ENCODE results near the gene HS6ST3. TPM values are rescaled to one million over a fixed set of nuclear protein-coding genes. Genes with fewer than 3 reads are reported as not detected.
A peak's percentile ranks its signal among the peaks of the same experiment; 100 is the strongest.

The HS6ST3 gene
- total and polyA plus RNA-seq, 2 donors (not counting 1 experiment from before 2014, with no cell fraction given): not detected

DNA sequence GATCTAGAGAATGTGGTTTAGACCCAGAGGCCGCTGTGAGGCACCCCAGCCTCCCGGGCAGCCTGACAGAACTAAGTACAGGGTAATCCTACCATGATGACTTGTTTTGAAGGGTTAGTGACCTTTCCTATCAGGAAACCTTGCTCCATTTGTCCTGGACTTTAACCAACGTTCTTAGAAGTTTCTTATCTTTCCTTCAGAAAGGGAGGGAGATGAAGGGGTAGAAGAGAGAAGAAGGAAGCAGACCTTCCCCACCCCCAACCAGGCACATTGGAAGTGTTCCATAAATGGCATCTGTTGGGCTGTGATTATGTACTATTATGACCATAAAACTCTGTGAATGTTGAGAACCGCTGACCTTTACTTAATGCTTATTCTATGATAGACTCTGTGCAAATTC, 720.2 kb downstream of the HS6ST3 start:
- no peak overlapping the region for H3K4me2 ChIP-seq (ENCODE audit: extremely low read depth, insufficient read depth, low read length)
- H3K27me3 ChIP-seq (ENCODE audit: control insufficient read depth, insufficient read depth, low read length): no peaks in the 10 kb centered on the region
- H3K27ac ChIP-seq (ENCODE audit: insufficient read depth, low read length): no peak overlapping the region
- H3K9ac ChIP-seq (ENCODE audit: insufficient read depth, low read length): no peak overlapping the region
- TF ChIP-seq, protein P1, sequence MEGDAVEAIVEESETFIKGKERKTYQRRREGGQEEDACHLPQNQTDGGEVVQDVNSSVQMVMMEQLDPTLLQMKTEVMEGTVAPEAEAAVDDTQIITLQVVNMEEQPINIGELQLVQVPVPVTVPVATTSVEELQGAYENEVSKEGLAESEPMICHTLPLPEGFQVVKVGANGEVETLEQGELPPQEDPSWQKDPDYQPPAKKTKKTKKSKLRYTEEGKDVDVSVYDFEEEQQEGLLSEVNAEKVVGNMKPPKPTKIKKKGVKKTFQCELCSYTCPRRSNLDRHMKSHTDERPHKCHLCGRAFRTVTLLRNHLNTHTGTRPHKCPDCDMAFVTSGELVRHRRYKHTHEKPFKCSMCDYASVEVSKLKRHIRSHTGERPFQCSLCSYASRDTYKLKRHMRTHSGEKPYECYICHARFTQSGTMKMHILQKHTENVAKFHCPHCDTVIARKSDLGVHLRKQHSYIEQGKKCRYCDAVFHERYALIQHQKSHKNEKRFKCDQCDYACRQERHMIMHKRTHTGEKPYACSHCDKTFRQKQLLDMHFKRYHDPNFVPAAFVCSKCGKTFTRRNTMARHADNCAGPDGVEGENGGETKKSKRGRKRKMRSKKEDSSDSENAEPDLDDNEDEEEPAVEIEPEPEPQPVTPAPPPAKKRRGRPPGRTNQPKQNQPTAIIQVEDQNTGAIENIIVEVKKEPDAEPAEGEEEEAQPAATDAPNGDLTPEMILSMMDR (conservative IDR thresholded peaks at IDR 0.05 in 1 of 2, IDR thresholded peaks at IDR 0.05 in 1 of 2; ENCODE audit: low read depth in 1 of 2, low read length in 2 of 2): no peak
- TF ChIP-seq EZH2 (IDR thresholded peaks at IDR 0.05; ENCODE audit: low read length, missing control alignments): no peak
- no peaks in the 10 kb centered on the region for H3K4me1 ChIP-seq (ENCODE audit: control insufficient read depth, extremely low read depth, insufficient read depth, low read length)
- H4K20me1 ChIP-seq (ENCODE audit: control insufficient read depth, extremely low read depth, insufficient read depth, low read length): no peaks in the 10 kb centered on the region
- H2AFZ ChIP-seq (ENCODE audit: low read length): no peak overlapping the region
- no peaks in the 10 kb centered on the region for H3K79me2 ChIP-seq (ENCODE audit: control insufficient read depth, insufficient read depth, low read length)
- no peaks in the 10 kb centered on the region for H3K36me3 ChIP-seq (ENCODE audit: control insufficient read depth, insufficient read depth, low read length)
- no peak overlapping the region for H3K4me3 ChIP-seq (replicated peaks in 1 of 4; ENCODE audit: control extremely low read depth in 1 of 4, insufficient read depth in 1 of 4, low read depth in 3 of 4, low read length in 4 of 4)
- DNase-seq (ENCODE audit: low read depth in 2 of 2): no peak
- no peaks in the 10 kb centered on the region for H3K9me3 ChIP-seq (ENCODE audit: control insufficient read depth, insufficient read depth, low read depth, low read length)

DNA sequence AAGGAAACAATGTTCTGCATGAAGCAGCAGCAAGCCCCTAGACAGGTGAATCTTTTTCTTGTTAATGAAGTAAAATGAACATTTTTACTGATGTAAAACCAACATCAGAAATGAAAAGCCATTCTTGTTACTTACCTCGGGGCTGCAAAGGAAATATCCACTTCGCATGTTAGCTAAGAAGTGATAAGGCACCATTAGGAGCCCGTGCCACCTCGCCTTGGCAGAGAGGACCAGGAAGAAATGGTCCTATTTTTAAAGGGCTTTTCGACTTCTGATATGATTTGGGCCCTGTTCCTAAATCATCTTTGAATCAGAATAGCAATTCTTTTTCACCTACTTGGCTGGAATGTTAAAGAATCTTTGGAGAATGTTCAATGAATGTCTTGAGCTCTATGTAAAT, 721.1 kb downstream of the HS6ST3 start:
- H3K27me3 ChIP-seq (ENCODE audit: control insufficient read depth, insufficient read depth, low read length): no peaks in the 10 kb centered on the region
- no peaks in the 10 kb centered on the region for H3K9me3 ChIP-seq (ENCODE audit: control insufficient read depth, insufficient read depth, low read depth, low read length)
- no peak overlapping the region for H2AFZ ChIP-seq (ENCODE audit: low read length)
- H3K36me3 ChIP-seq (ENCODE audit: control insufficient read depth, insufficient read depth, low read length): no peaks in the 10 kb centered on the region
- H3K4me3 ChIP-seq (replicated peaks in 1 of 4; ENCODE audit: control extremely low read depth in 1 of 4, insufficient read depth in 1 of 4, low read depth in 3 of 4, low read length in 4 of 4): no peak overlapping the region
- DNase-seq (ENCODE audit: low read depth in 2 of 2): no peak
- no peak for TF ChIP-seq EZH2 (IDR thresholded peaks at IDR 0.05; ENCODE audit: low read length, missing control alignments)
- H3K9ac ChIP-seq (ENCODE audit: insufficient read depth, low read length): no peak overlapping the region
- H3K4me2 ChIP-seq (ENCODE audit: extremely low read depth, insufficient read depth, low read length): no peak overlapping the region
- no peak overlapping the region for H3K27ac ChIP-seq (ENCODE audit: insufficient read depth, low read length)
- H3K79me2 ChIP-seq (ENCODE audit: control insufficient read depth, insufficient read depth, low read length): no peaks in the 10 kb centered on the region
- H4K20me1 ChIP-seq (ENCODE audit: control insufficient read depth, extremely low read depth, insufficient read depth, low read length): no peaks in the 10 kb centered on the region
- no peaks in the 10 kb centered on the region for H3K4me1 ChIP-seq (ENCODE audit: control insufficient read depth, extremely low read depth, insufficient read depth, low read length)

DNA sequence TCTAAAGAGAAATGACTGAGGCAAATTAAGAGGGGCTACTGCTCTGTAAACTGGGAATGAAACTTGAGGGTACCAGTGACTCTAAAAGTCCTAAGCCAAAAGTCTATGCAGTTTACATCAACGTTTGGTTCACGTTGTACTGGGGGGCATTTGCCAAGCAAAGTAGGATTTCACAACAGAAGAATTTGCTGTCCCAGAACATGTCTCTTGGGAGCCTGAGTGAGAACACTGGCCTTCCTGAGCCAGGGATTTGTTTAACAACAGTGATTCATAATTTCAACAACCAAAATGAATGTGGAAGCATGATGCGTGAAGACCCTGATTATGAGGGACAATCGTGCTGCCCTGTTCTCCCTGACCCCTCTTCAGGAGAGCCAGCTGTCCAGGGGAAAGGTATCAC, 726.4 kb downstream of the HS6ST3 start:
- TF ChIP-seq EZH2 (IDR thresholded peaks at IDR 0.05; ENCODE audit: low read length, missing control alignments): no peak
- TF ChIP-seq, protein P1 (conservative IDR thresholded peaks at IDR 0.05 in 1 of 2, IDR thresholded peaks at IDR 0.05 in 1 of 2; ENCODE audit: low read depth in 1 of 2, low read length in 2 of 2): no peak
- Histone ChIP-seq H3K36me3 (ENCODE audit: control insufficient read depth, insufficient read depth, low read length) (no peaks in the 10 kb centered on the region), H2AFZ (ENCODE audit: low read length) (no peak overlapping the region), H3K9me3 (ENCODE audit: control insufficient read depth, insufficient read depth, low read depth, low read length) (no peaks in the 10 kb centered on the region), H3K9ac (ENCODE audit: insufficient read depth, low read length) (no peak overlapping the region), H3K4me2 (ENCODE audit: extremely low read depth, insufficient read depth, low read length) (no peak overlapping the region), H3K4me3 (replicated peaks in 1 of 4; ENCODE audit: control extremely low read depth in 1 of 4, insufficient read depth in 1 of 4, low read depth in 3 of 4, low read length in 4 of 4) (no peak overlapping the region), H3K27ac (ENCODE audit: insufficient read depth, low read length) (no peak overlapping the region), H4K20me1 (ENCODE audit: control insufficient read depth, extremely low read depth, insufficient read depth, low read length) (no peaks in the 10 kb centered on the region), H3K27me3 (ENCODE audit: control insufficient read depth, insufficient read depth, low read length) (no peaks in the 10 kb centered on the region), H3K4me1 (ENCODE audit: control insufficient read depth, extremely low read depth, insufficient read depth, low read length) (no peaks in the 10 kb centered on the region), H3K79me2 (ENCODE audit: control insufficient read depth, insufficient read depth, low read length) (no peaks in the 10 kb centered on the region)
- DNase-seq (ENCODE audit: low read depth in 2 of 2): peak in 1 of 2 donors; percentile 40
